Measurements from ENCODE around the gene TRIP4.

- TF ChIP-seq CTCF (IDR thresholded peaks at IDR 0.05) (no peak), POLR2A (IDR thresholded peaks at IDR 0.05; ENCODE audit: low read depth) (no peak), EP300 (IDR thresholded peaks at IDR 0.05) (no peak), POLR2AphosphoS5 (IDR thresholded peaks at IDR 0.05) (no peak)
These were observed 42.9 kb upstream of the TRIP4 start for GRCh38 chr15:64344651-64345294.

Data from esophagus muscularis mucosa (tissue), 4 donors.